ENCODE measurements around the gene ZFHX3.
"Not testable (repeated sequence)": the region's sequence is repeated elsewhere in the genome, so short reads cannot be mapped to it uniquely, and the experiment has no call there.

ZFHX3 gene

GRCh38 chr16:72992142-72992601, 55.8 kb downstream of the ZFHX3 start:
- DNase-seq: no peak

GRCh38 chr16:72991644-72992043, 56.3 kb downstream of the ZFHX3 start:
- no peak for DNase-seq

GRCh38 chr16:72991211-72991610, 56.7 kb downstream of the ZFHX3 start:
- DNase-seq: no peak

- DNase-seq: no peak
These were observed 57.4 kb downstream of the ZFHX3 start for GRCh38 chr16:72990571-72990970.

- DNase-seq: no peak
These were observed 58.1 kb downstream of the ZFHX3 start for GRCh38 chr16:72989579-72990551.

- not testable (repeated sequence) for DNase-seq
These were observed 58.7 kb downstream of the ZFHX3 start for GRCh38 chr16:72989203-72989578.

GRCh38 chr16:72988569-72988968, 59.4 kb downstream of the ZFHX3 start:
- no peak for DNase-seq

- DNase-seq: no peak
These were observed 60.4 kb downstream of the ZFHX3 start for GRCh38 chr16:72987480-72987901.

GRCh38 chr16:72985995-72986394, 61.9 kb downstream of the ZFHX3 start:
- no peak for DNase-seq

GRCh38 chr16:72985148-72985941, 62.6 kb downstream of the ZFHX3 start:
- no peak for DNase-seq

- no peak for DNase-seq
These were observed 64.1 kb downstream of the ZFHX3 start for GRCh38 chr16:72983728-72984350.

GRCh38 chr16:72983241-72983640, 64.7 kb downstream of the ZFHX3 start:
- DNase-seq: no peak

GRCh38 chr16:72979974-72980373, 68.0 kb downstream of the ZFHX3 start:
- no peak for DNase-seq

- no peak for DNase-seq
These were observed 69.7 kb downstream of the ZFHX3 start for GRCh38 chr16:72978212-72978611.

- DNase-seq: no peak
These were observed 70.8 kb downstream of the ZFHX3 start for GRCh38 chr16:72977127-72977526.

- DNase-seq: no peak
These were observed 71.4 kb downstream of the ZFHX3 start for GRCh38 chr16:72976438-72977064.

GRCh38 chr16:72975809-72976437, 72.0 kb downstream of the ZFHX3 start:
- no peak for DNase-seq

- no peak for DNase-seq
These were observed 73.7 kb downstream of the ZFHX3 start for GRCh38 chr16:72974142-72974769.

- no peak for DNase-seq
These were observed 74.9 kb downstream of the ZFHX3 start for GRCh38 chr16:72972878-72973571.

- DNase-seq: no peak
These were observed 76.6 kb downstream of the ZFHX3 start for GRCh38 chr16:72971370-72971769.

- no peak for DNase-seq
These were observed 77.3 kb downstream of the ZFHX3 start for GRCh38 chr16:72970656-72971055.
